HG03521 (cell line): ENCODE data around the gene RNH1.
"Not testable (repeated sequence)": the region's sequence is repeated elsewhere in the genome, so short reads cannot be mapped to it uniquely, and the experiment has no call there.

ENCODE experiments used
- ATAC-seq: cut with Tn5 transposase; IDR thresholded peaks from one replicate; pipeline ENCODE4 v1.9.1; 2021; ENCODE audit warnings: mild to moderate bottlenecking, moderate library complexity; ENCODE audit not compliant: unreplicated experiment

The RNH1 gene

GRCh38 chr11:484616-485015 is 22.4 kb downstream of the RNH1 start:
- no peak for ATAC-seq

DNA sequence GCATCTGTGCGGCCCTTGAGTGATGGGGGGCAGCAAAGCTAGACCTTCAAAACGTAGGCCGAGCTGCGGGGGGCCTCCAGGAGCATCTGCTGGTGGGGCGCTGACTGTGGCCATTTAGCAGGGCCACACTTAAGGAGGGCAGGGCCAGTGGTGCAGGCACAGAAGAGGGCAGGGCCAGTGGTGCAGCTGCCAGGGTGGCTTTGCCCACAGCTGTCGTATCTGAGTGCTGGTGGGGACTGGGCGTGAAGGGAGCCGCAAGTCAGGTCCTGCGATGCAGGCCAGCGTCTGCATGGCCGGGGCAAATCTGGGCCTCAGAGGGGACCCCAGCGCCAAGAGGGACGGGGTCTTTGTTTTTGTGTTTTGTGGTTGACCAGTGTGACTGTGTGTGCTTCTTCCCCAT is 27.7 kb downstream of the RNH1 start:
- no peak for ATAC-seq

GRCh38 chr11:477052-477715 is 29.9 kb downstream of the RNH1 start:
- ATAC-seq: no peak

DNA sequence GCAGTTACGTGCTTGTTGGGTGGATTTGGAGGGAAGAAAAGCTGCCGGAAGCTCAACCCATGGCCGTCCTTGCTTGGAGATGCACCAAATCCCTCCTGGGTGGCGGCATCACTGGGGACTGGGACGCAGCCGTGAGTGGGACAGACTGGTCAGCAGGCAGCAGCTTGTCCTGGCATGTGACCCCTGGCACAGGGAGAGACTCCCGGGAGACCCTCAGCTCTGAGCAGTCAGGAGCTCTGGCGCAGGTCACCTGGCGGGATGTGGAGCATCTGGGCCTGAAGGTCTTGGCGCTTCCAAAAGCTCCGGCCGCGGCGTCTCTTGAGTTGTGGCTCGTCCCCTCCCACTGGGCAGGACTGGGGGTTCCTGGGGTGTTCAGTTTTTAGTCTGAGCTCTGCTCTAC is 30.6 kb downstream of the RNH1 start:
- ATAC-seq: no peak

- no peak for ATAC-seq
These were observed 31.1 kb downstream of the RNH1 start for GRCh38 chr11:475941-476340.

GRCh38 chr11:474914-475506 is 32.0 kb downstream of the RNH1 start:
- no peak for ATAC-seq

GRCh38 chr11:473962-474785 is 32.9 kb downstream of the RNH1 start:
- ATAC-seq: no peak

DNA sequence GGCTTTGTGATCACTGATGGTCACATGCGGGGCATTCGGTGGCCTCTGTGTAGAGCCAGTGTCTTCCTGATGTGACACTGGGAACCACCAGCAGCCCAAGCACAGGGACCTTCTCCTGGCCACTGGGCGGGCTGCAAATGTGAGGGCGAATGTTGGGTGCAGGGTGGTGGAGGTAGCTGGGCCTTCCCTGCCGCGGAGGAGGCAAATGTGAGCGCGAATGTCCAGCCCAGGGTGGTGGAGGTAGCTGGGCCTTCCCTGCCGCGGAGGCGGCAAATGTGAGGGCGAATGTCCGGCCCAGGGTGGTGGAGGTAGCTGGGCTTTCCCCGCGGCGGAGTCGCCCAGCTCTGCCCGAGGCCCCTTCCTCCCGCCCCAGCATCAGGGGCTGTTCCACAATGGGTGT is 33.6 kb downstream of the RNH1 start:
- ATAC-seq: no peak

GRCh38 chr11:472816-473215 is 34.2 kb downstream of the RNH1 start:
- ATAC-seq: no peak

DNA sequence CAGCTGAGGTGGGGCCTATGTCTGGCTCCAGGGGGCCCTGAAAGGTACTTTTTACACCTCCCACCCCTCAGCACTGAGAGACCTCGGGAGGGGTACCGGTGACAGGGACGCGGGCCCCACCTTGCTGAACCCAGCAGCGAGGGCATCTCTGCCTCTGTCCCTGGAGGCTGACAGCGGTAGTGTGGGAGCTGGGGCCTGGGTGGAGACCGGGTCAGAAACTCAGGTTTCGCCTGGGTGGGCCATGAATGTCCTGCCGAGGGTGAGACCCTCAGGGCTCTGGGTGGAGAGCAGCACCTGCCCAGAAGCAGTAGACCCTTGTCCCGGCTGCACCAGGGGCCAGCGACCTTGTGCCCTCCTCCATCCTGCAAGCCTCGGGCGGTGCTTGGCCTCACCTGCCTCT is 34.8 kb downstream of the RNH1 start:
- no peak for ATAC-seq

GRCh38 chr11:471468-472145 is 35.4 kb downstream of the RNH1 start:
- ATAC-seq: no peak

DNA sequence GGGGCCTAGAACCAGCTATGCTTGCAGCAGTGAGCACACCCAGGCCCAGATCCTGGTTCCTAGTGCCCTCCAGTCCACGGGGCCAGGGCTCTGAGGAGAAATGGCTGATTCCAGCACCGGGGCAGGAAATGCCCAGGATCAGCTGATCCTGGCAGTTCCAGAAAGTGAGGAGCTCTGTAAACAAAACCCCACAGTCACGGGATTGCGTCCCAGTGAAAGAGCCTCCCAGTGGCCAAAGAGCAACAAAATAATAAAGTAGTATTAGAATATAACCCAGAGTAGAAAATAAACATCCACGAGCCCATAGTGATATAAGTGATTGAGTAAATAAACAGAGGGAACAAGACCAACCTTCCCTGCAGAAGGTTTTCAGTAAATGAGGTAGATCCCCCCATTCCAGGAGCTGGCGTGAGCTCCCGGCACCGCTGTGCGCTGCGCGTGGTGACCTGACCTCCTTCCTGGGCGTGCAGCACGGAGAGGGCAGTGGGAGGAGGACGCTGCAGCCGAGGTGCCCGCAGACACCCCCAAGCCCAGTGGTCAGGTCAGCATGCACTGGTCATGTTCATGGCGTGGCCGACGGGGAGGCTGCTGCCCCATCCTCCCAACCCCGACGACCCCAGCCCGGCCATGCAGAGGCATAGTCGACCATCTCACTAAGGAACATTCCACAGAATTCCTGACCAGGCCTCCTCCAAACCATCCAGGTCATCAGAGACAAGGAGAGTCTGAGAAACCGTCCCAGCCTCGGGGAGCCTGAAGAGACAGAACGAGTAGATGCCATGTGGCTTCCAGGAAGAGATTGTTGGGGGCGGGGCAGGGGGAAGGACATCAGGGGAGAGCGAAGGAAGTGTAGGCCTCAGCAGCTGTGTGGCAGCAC is 37.1 kb downstream of the RNH1 start:
- no peak for ATAC-seq

DNA sequence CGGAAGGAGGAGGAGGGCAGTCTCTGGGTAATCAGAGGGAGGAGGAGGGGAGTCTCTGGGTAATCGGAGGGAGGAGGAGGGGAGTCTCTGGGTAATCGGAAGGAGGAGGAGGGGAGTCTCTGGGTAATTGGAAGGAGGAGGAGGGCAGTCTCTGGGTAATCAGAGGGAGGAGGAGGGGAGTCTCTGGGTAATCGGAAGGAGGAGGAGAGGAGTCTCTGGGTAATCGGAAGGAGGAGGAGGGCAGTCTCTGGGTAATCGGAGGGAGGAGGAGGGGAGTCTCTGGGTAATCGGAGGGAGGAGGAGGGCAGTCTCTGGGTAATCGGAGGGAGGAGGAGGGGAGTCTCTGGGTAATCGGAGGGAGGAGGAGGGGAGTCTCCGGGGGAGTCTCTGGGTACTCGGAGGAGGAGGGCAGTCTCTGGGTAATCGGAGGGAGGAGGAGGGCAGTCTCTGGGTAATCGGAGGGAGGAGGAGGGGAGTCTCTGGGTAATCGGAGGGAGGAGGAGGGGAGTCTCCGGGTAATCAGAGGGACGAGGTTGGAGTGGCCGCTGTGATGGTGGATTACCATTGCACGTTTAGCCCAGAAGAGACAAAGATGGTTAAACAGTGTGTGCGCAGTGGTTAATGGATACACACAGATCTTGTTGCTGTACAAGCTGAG is 37.9 kb downstream of the RNH1 start:
- ATAC-seq: not testable (repeated sequence)

DNA sequence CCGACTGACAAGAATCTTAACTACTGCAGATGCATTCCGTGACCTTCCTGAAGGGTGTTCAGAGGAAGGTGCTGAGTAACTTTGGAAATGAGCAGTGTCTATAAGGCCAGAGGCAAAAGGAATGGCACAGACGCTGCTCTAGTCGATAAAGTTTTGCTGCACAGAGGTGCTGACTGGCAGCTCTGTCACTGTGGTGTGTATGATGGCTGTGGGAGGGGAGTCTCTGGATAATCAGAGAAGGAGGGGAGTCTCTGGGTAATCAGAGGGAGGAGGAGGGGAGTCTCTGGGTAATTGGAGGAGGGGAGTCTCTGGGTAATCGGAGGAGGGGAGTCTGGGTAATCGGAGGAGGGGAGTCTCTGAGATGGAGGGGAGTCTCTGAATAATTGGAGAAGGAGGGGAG is 38.5 kb downstream of the RNH1 start:
- no peak for ATAC-seq

DNA sequence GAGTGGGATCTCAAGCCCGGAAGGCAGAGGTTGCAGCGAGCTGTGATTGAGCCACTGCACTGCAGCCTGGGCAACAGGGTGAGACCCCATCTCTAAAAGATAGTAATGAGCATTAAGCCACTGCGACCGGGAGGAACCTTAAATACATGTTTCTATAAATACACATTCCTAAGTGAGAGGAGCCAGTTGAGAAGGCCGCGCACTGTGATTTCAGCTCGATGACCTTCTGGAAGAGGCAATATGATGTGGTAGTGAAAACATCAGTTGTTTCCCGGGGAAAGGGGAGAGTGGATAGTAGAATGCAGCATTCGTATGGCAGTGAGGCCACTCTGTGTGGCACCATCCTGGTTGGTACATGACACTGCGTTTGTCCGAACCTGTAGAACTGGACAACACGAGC is 39.0 kb downstream of the RNH1 start:
- no peak for ATAC-seq

- ATAC-seq: no peak
These were observed 41.0 kb downstream of the RNH1 start for GRCh38 chr11:465896-466530.

DNA sequence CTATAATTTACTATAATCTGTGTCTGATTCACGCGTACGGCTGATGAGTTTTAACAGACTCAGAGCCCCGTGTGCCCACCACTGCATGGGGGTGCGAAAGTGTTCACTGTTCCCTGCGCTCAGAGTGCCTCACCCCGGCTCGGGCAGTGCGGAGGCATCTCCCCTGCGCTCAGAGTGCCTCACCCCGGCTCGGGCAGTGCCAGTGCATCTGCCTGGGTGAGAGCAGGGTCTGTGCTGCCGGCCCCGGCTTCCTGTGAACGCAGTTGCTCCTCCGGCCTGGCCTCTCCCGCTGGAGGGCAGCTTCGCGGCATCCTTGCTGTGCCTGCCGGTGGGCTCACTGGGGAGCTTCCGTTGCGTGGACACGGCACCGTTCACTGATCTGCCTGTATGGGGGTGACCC is 42.7 kb downstream of the RNH1 start:
- ATAC-seq: no peak

DNA sequence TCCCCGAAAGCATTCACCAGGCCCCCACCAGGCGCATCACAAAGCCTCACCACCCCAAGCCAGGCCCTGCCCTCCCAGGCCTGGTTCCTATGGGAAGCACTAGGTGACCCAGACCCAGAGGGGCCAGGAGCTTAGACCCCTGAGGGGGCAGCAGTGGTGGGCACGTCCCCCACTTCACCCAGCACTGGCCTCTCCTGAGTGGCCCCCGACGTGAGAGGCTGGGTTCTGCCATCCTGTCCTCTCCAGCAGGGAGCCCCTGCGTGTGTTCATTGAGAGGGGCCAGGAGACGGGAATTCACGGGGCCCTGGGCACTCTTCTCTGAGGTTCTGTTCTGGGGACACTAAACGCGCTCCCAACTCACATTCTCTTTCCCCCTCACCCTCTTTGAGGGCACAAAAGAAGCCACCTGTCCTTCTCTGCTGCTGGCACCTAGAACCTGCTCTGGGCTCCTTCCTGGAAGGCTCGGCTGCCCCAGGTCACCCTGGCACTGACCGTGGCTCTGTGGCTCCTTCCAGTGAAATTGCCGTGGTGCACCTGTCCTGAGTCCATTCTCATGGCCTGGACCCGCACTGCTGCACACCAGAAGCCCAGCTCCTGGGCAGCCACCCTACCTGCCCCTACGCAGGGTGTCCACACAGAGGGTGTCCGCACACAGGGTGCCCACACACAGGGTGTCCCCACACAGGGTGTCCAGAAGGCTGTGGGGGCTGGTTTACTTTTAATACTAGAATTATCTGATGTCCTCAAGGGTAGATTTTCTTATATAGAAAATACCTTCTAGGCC is 44.7 kb downstream of the RNH1 start:
- ATAC-seq: no peak

- ATAC-seq: no peak
These were observed 45.4 kb downstream of the RNH1 start for GRCh38 chr11:461626-462025.
